ENCODE data around the gene SFXN5.
"Not testable (repeated sequence)": the region's sequence is repeated elsewhere in the genome, so short reads cannot be mapped to it uniquely, and the experiment has no call there.

SFXN5 gene

DNA sequence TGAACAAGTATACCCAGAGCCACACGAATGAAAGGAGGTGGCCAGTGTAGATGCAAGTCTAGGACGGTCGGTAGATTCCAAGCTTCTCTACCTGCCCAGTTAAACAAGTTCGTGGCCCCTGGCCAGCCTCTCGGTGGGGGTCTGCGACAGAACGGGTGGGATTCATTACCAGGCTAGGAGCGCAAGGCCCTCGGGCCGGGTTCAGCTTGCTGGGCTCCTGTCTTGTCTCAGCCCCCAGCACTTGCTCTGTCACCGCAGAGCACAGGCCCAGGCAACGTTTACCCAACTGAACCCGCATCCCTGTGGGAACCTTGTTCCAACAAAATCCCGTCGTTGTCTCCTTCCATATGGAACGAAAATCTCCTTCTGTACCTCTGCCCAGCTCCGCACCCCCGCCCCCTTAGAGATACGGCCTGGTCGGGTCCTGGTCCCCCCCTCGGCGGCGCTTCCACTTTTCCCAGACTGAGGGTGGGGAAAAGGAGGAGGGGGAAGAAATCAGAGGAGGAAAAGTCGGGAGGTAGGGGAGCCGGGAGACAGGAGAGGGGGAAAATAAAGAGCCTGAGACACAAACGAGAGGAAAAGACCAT is 156.1 kb downstream of the SFXN5 start:
- peak overlapping the region; percentile 59 for H3K4me3 ChIP-seq (ENCODE audit: low read depth, low read length)
- TF ChIP-seq CTCF (IDR thresholded peaks at IDR 0.05; ENCODE audit: insufficient read depth, low read depth, low read length, missing control alignments): no peak
- no peak for DNase-seq (ENCODE audit: low read depth)

DNA sequence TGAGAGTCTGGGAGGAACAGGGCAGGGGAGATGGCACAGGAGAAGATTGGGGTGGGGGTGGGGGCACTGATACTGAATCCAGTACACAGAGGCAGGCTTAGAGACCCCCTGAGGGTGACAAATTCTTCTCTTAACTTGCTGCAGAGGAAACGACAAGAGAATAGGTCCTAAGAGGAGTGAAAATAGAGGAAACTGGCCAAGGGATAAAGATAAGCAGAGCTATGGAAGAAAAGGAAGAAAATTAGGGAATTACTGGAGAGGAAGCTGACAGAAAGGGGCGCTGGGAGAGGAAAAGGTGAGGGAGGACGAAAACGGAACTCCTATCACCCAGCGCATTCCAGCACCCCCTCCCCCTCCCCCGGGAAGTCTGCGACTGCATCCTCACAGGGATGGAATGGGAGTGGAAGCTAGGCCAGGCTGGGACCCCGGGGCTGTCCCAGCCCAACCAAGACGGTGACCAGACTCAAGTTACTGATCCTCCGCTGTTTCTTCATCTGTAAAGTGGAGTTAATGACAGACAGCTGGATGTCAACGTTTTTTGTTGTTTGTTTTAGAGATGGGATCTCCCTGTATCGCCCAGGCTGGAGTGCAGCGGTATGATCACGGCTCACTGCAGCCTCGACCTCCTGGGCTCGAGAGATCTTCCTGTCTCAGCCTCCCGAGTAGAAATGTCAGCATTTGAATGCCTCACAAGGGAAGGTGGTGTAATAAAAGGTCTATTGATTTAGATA is 156.8 kb downstream of the SFXN5 start:
- H3K4me3 ChIP-seq (ENCODE audit: low read depth, low read length): no peak overlapping the region; the same call in 1 of the 2 replicates
- no peak for DNase-seq (ENCODE audit: low read depth)
- no peak for TF ChIP-seq CTCF (IDR thresholded peaks at IDR 0.05; ENCODE audit: insufficient read depth, low read depth, low read length, missing control alignments)

DNA sequence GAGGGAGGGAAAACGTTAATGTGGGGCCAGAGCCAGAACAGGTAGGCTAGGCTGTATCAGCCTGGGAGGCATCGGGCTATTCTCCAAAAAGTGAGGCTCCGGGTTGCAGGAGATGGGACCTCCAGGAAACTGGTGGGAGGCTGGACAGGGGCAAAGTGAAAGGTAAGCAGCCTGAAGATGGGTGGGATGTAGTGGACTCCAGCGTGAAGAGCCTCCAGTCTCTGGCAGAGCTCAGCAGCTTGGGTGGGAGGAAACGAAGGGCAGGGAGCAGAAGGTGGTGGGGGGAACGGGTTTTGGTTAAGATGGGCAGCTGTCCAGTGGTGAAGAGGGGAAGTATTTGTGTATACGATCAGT is 157.3 kb downstream of the SFXN5 start:
- no peak for DNase-seq (ENCODE audit: low read depth)

DNA sequence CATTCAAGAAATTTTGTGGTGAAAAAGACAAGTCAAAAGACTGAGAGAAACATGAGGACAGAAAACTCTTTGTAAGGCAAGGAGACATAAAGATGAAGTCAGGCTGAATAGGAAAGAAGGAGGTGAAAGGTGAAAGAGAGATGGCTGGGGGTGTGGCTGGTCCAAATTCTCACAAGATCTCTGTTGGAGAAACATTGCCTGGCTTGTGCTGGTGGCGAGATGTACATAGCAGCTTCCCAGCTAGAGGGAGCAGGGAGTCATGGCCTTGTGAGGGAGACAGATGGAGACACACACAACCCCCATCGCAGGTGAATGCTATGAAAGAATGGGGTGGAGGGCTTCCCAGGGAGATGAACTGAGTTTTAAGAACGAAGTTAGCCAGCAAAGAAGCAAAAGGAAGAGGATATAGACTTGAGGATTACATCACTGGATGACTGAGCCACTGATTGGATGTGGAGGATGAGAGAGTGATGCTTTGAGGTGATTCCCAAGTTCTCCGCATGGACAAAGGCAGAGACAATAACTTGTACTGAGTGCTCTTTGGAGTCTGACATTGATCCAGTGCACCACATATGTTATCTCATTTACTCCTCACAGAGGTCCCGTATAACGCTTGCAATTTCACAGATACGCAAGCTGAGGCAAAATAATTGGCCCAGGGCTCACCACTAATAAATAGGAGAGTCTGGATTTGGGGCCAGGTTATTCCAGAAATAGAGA is 157.9 kb downstream of the SFXN5 start:
- no peak for TF ChIP-seq CTCF (IDR thresholded peaks at IDR 0.05; ENCODE audit: insufficient read depth, low read depth, low read length, missing control alignments)
- no peak for DNase-seq (ENCODE audit: low read depth)
- no peak overlapping the region for H3K4me3 ChIP-seq (ENCODE audit: low read depth, low read length)

More for the DNA sequence above, 157.3 kb downstream of the SFXN5 start:
- TF ChIP-seq CTCF (IDR thresholded peaks at IDR 0.05; ENCODE audit: insufficient read depth, low read depth, low read length, missing control alignments): no peak
- H3K4me3 ChIP-seq (ENCODE audit: low read depth, low read length): no peak overlapping the region

DNA sequence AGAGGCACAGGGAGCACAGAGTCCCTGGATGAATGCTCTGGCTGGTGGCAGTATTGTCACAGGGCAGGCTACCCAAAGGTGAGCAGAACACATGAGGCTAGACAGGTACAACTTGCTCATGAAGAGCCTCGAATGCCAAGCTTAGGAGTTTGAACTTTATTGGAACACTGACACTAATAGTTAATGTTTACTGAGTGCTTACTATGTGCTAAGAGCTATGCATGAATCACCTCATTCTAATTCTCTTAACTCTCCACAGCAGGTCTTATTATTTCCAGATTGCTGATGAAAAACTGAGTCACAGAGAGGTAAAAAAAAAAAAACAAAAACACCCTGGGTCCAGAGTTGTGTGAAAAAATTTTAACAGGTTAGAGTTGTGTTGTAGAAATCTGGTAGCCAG is 160.3 kb downstream of the SFXN5 start:
- no peak overlapping the region for H3K4me3 ChIP-seq (ENCODE audit: low read depth, low read length)
- no peak for TF ChIP-seq CTCF (IDR thresholded peaks at IDR 0.05; ENCODE audit: insufficient read depth, low read depth, low read length, missing control alignments)
- no peak for DNase-seq (ENCODE audit: low read depth)

DNA sequence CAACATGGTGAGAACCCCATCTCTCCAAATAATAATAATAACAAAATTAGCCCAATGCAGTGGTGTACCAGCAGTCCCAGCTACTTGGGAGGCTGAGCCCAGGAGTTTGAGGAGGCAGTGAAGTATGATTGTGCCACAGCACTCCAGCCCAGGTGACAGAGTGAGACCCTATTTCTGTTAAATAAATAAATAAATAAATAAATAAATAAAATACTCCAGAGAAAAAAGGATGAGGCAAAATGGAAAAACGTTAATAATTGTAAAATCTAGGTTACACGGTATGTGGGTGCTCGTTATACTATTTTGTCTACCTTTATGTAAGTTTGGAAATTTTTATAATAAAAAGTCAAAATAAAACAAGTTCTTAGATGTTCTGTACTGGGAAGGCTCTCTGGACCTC is 162.8 kb downstream of the SFXN5 start:
- no peak overlapping the region for H3K4me3 ChIP-seq (ENCODE audit: low read depth, low read length)
- no peak for DNase-seq (ENCODE audit: low read depth)
- no peak for TF ChIP-seq CTCF (IDR thresholded peaks at IDR 0.05; ENCODE audit: insufficient read depth, low read depth, low read length, missing control alignments)

- H3K4me3 ChIP-seq (ENCODE audit: low read depth, low read length); DNase-seq (ENCODE audit: low read depth): not testable (repeated sequence)
Observed at GRCh38 chr2:72907369-72907768, 164.1 kb downstream of the SFXN5 start.

All from GM12865 (cell line).